B cell (primary cell): ENCODE results near the gene IL34. TPM values are rescaled to one million over a fixed set of nuclear protein-coding genes. Genes with fewer than 3 reads are reported as not detected.

Experiments used
- ATAC-seq: fragments of 200-7000 bp; cut with Tn5 transposase; one replicate; pipeline ENCODE4 v1.10.0; 2021; ENCODE audit warnings: low read depth, mild to moderate bottlenecking, moderate number of reproducible peaks, moderate library complexity
- CTCF ChIA-PET: fragments of 350-600 bp; sonication (Branson Sonifier 250); formaldehyde crosslinking; loops from one replicate; lab custom pipeline; 2021; ENCODE audit warnings: antibody characterized with exemption, inconsistent platforms; lab: Charles Lee
- POLR2A ChIA-PET: fragments of 350-600 bp; sonication (Branson Sonifier 250); formaldehyde crosslinking; loops from one replicate; lab custom pipeline; 2021; ENCODE audit warnings: antibody characterized with exemption; lab: Charles Lee
- DNase-seq: peaks from one replicate; pipeline ENCODE4 v3.0.0; 2013
- H2AFZ ChIP-seq: 2 replicates; pipeline ENCODE4 v1.6.1; 2012; ENCODE audit warnings: mild to moderate bottlenecking, low read depth, low read length; ENCODE audit not compliant: insufficient read depth, poor library complexity, severe bottlenecking
- H3K27ac ChIP-seq, 2 donors: 1 replicate in 1 of 2; 2 replicates in 1 of 2; pipeline ENCODE4 v1.5.1; 2012 to 2013; ENCODE audit warnings: low read length in 2 of 2, mild to moderate bottlenecking in 2 of 2, moderate library complexity in 1 of 2
- H3K27me3 ChIP-seq, 4 experiments: fragments of 200-600 bp in 1 of 4; sonication (generic) in 1 of 4; replicated peaks in 1 of 4; 1 replicate in 2 of 4; 2 replicates in 2 of 4; pipeline versions ENCODE4 v1.6.1 to v1.7.0; 2013 to 2016; ENCODE audit warnings: low read length in 3 of 4, mild to moderate bottlenecking in 2 of 4, mixed read lengths in 1 of 4, moderate library complexity in 1 of 4; ENCODE audit not compliant: insufficient read depth in 4 of 4, control insufficient read depth in 3 of 4; ENCODE audit errors: control extremely low read depth in 1 of 4
- H3K36me3 ChIP-seq, 2 experiments: replicated peaks in 1 of 2; 1 replicate in 1 of 2; 2 replicates in 1 of 2; pipeline versions ENCODE4 v1.6.1 to v1.7.1; 2013; ENCODE audit warnings: low read length in 1 of 2; ENCODE audit not compliant: insufficient read depth in 2 of 2, control insufficient read depth in 1 of 2; ENCODE audit errors: control extremely low read depth in 1 of 2, extremely low read depth in 1 of 2
- H3K4me1 ChIP-seq, 2 donors: fragments of 200-600 bp in 1 of 2; sonication (generic) in 1 of 2; 1 replicate in 1 of 2; 2 replicates in 1 of 2; pipeline versions ENCODE4 v1.5.1 to v1.6.1; 2013 to 2017; ENCODE audit warnings: low read length in 2 of 2; ENCODE audit not compliant: control insufficient read depth in 2 of 2, insufficient read depth in 2 of 2
- H3K4me2 ChIP-seq: replicated peaks from 2 replicates; pipeline ENCODE3; 2012; ENCODE audit warnings: mild to moderate bottlenecking, low read depth, low read length; ENCODE audit not compliant: poor library complexity, severe bottlenecking
- H3K4me3 ChIP-seq, 5 experiments: fragments of 200-600 bp in 1 of 5; sonication (generic) in 1 of 5; 1 replicate in 3 of 5; 2 replicates in 2 of 5; pipeline versions ENCODE4 v1.5.1 to v1.7.0; 2011 to 2016; ENCODE audit warnings: low read length in 4 of 5, mild to moderate bottlenecking in 4 of 5, low read depth in 2 of 5, control low read depth in 1 of 5, moderate library complexity in 1 of 5; ENCODE audit not compliant: insufficient read depth in 1 of 5; ENCODE audit errors: control extremely low read depth in 1 of 5, extremely low read depth in 1 of 5
- H3K79me2 ChIP-seq: fragments of 200-600 bp; sonication (generic); one replicate; pipeline ENCODE4 v1.6.0; 2016; ENCODE audit warnings: low read length; ENCODE audit not compliant: control insufficient read depth, insufficient read depth
- H3K9ac ChIP-seq: fragments of 200-600 bp; sonication (generic); 2 replicates; pipeline ENCODE4 v1.6.1; 2017; ENCODE audit warnings: mild to moderate bottlenecking, low read length, moderate library complexity
- H3K9me3 ChIP-seq, 3 donors: one replicate each; pipeline versions ENCODE4 v1.6.1 to v1.7.1; 2013; ENCODE audit warnings: low read length in 2 of 3; ENCODE audit not compliant: control insufficient read depth in 2 of 3, insufficient read depth in 1 of 3; ENCODE audit errors: control extremely low read depth in 1 of 3
- H4K20me1 ChIP-seq: 2 replicates; pipeline ENCODE4 v1.6.0; 2012; ENCODE audit warnings: mild to moderate bottlenecking, low read length; ENCODE audit not compliant: insufficient read depth, control insufficient read depth, poor library complexity, severe bottlenecking
- H3K27ac Mint-ChIP-seq: one replicate; pipeline ENCODE4 v1.8.0; 2021; ENCODE audit warnings: mixed read lengths
- H3K27me3 Mint-ChIP-seq: one replicate; pipeline ENCODE4 v1.8.0; 2021; ENCODE audit warnings: mixed read lengths
- H3K4me1 Mint-ChIP-seq: one replicate; pipeline ENCODE4 v1.8.0; 2021; ENCODE audit warnings: mixed read lengths
- H3K4me3 Mint-ChIP-seq: one replicate; pipeline ENCODE4 v1.8.0; 2021; ENCODE audit warnings: mixed read lengths
- H3K9me3 Mint-ChIP-seq: one replicate; pipeline ENCODE4 v1.8.0; 2022; ENCODE audit warnings: mixed read lengths; ENCODE audit not compliant: insufficient read depth
- CTCF ChIP-seq: fragments of 200-600 bp; IDR thresholded peaks from one replicate; pipeline ENCODE4 v1.8.0; 2022; ENCODE audit warnings: antibody characterized with exemption, mild to moderate bottlenecking
- EZH2 ChIP-seq: IDR thresholded peaks from 2 replicates; pipeline ENCODE4 v1.6.1; 2012; ENCODE audit warnings: borderline replicate concordance, low read depth, mild to moderate bottlenecking, moderate library complexity, low read length; ENCODE audit not compliant: insufficient read depth, poor library complexity, severe bottlenecking
- WGBS: methylation state at CpG from one replicate; pipeline ENCODE4 v1.1.5; 2013; ENCODE audit warnings: missing lambda C conversion rate; ENCODE audit not compliant: insufficient coverage; 5-methylcytosine and 5-hydroxymethylcytosine counted together
- intact Hi-C: fragments of 100-400 bp; cut with micrococcal nuclease; formaldehyde crosslinking; loops from one replicate; pipeline ENCODE4 v1.10.0; 2022
- polyA plus RNA-seq: library from polyadenylated mRNA; depleted of rRNA; stranded (reverse); fragments of >200 nt; gene quantifications from 2 replicates; pipeline ENCODE4 v1.2.3, GENCODE V29; 2012
- total RNA-seq, 2 donors: library from RNA; stranded (reverse); fragments of 120-200 nt in 1 of 2; gene quantifications; 1 replicate in 1 of 2; 2 replicates in 1 of 2; pipeline versions ENCODE4 v1.2.3 to v1.2.4, GENCODE V29; 2013 to 2022

Gene IL34
- total and polyA plus RNA-seq, 2 donors (not counting 1 experiment from before 2014, with no cell fraction given), result 0.09 TPM; not detected in 1

GRCh38 chr16:70644763-70645597, 1.4 kb upstream of the IL34 start:
- ChIA-PET POLR2A (no interaction called here), CTCF (no interaction called here)
- Mint-ChIP-seq H3K27ac (no peak overlapping the region), H3K27me3 (peaks cover 12% of the 10 kb centered on the region), H3K4me1 (no peaks in the 10 kb centered on the region), H3K4me3 (no peak overlapping the region), H3K9me3 (no peaks in the 10 kb centered on the region)
- WGBS, result 87% methylated on average over 9 of the region's 10 CpGs
- no peak overlapping the region for H3K9ac ChIP-seq
- ATAC-seq, result no peak
- TF ChIP-seq CTCF (no peak), EZH2 (no peak)
- no peak overlapping the region for H3K4me3 ChIP-seq
- no peaks in the 10 kb centered on the region for H4K20me1 ChIP-seq
- H3K27me3 ChIP-seq, result no peaks in the 10 kb centered on the region
- H3K36me3 ChIP-seq, result no peaks in the 10 kb centered on the region
- DNase-seq, result no peak
- no peak overlapping the region for H3K27ac ChIP-seq
- H2AFZ ChIP-seq, result no peak overlapping the region
- no peak overlapping the region for H3K4me2 ChIP-seq
- intact Hi-C loops, result no loop called here
- H3K9me3 ChIP-seq, result no peaks in the 10 kb centered on the region
- no peaks in the 10 kb centered on the region for H3K4me1 ChIP-seq
- no peaks in the 10 kb centered on the region for H3K79me2 ChIP-seq
